Suppressor macrophage treated with lipopolysaccharide for 4 hours (primary cell): ENCODE measurements around the gene LCE1A.
A peak's percentile ranks its signal among the peaks of the same experiment; 100 is the strongest.

Experiments
- DNase-seq: peaks from one replicate; pipeline ENCODE4 v3.0.0-alpha.2; 2020

Gene LCE1A, protein sequence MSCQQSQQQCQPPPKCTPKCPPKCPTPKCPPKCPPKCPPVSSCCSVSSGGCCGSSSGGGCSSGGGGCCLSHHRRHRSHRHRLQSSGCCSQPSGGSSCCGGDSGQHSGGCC

DNA sequence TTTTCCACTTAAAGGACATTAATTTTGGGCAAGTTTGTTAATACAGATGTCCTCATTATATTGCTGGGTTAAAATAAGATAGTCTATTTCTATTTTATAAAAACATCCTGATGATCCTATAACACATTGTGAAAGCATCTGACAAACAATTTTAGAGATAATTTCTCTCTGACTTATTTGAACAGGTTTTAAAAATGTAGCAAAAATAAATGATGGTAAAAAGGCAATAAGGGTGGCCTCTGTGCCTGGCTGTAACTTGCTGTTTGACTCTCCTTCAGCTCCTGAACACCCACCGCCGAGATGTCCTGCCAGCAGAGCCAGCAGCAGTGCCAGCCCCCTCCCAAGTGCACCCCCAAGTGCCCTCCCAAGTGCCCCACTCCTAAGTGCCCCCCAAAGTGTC is at the start of gene LCE1A:
Gene LCE1A, plus strand, starts transcription at position 301 of the 400 bp plus-strand sequence. Its CDS starts 0 bp downstream, at position 301.
- DNase-seq, result no peak

DNA sequence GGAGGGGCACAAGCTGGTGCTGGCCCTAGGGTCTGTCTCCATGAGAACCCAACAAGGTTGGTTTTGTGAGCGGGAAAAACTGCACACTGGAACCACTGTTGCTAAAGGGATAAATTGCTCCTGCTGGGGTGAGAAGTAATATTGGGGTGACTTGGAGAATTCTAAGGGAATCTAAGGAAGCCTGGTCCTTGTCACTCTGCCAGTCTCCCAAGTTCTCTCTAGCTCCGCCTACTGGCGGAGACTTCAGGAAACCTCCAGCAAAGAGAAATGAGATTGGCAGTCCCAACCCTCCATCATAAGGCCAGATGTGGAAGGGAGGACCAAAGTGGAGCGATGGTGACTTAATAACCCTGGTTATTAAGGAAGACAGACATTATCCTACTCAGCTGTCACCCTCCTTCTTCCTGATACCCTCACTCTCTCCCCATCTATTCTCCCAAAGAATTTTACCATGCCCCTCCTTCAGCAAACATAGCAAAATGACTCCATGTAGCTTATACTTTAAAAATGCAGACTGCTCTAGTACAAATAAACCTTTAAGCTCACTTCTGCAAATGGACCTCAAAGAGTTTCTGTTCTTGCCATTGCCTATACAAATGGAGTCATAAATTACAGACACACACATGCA is 49.6 kb upstream of the LCE1A start:
- peak; percentile 36 for DNase-seq

DNA sequence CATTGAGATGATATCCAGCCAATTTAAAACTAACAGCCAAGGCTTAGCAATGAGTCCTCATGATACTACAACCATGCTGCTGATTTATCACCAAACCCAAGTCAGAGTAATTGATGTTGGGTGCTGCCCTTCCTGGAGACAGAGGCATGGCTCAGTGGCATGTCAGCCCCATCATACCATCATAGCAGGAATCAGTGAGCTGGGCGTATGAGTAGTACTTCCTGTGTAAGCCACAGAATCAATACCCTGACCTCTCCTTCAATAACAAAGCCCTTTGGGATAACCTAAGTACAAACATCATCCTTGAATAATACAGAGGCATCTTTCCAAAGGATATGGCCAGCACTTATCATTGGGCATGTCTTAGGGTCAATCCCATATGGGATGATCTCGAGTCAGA is 44.2 kb upstream of the LCE1A start:
- no peak for DNase-seq

DNA sequence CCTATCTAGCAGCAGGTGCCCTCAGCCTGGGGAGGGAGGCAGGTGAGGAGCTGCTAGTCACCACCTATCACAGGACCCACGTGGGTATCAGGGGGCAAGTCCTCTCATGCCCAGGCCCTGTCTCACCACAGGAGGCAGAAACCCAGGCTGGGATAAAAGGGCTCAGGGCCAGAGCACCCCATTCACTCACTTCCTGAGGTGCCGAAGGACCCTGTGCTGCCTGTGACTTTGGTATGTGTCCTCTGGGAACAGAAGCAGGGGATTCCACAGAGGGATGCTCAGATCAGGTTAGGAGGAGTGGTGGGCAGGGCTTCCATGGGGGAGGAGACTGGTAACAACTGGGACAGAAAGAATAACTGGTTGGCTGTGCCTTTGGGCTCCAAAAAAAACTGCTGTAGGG is 41.2 kb upstream of the LCE1A start, which contains the start of gene LCE1E:
Gene LCE1E, plus strand, starts transcription at position 181 of the 400 bp plus-strand sequence. CDS start 1,043 bp downstream, outside the sequence.
- DNase-seq, result no peak

DNA sequence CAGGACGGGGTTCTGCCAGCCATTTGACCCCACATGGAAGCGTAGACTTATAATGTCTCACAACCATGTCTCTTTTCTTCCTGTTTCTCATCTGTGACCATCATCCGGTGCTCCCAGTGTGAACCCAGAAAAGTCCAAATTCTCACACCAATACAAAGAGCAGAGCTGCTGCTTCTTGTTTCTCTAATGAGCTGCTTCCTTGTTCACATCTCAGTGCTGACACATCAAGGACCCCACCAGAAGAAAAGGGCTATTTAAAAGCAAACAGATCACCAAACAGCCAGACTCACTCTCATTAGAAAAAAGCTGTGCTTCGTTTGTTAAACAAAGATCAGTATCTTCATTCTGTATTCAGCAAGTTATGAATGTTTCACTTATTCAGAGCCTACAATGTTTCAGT is 31.6 kb upstream of the LCE1A start:
- no peak for DNase-seq

DNA sequence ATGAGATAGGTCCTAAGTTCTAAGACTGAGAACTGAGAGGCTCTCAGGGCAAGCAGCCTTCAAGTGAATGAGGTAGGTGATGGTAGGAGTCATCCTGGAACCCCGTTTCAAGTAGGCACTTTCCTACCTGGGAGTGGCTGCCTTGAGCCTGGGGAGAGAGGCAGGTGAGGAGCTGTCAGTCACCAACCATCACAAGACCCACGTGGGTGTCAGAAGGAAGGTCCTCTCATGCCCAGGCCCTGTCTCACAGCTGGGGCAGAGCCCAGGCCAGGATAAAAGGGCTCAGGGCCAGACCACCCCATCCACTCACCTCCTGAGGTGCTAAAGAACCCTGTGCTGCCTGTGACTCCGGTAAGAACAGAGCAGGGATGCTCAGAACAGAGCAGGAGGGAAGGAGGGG is 30.9 kb upstream of the LCE1A start, which contains the start of gene LCE1D:
Gene LCE1D, plus strand, starts transcription at position 301 of the 400 bp plus-strand sequence. CDS start 1,074 bp downstream, outside the sequence.
- DNase-seq, result no peak

DNA sequence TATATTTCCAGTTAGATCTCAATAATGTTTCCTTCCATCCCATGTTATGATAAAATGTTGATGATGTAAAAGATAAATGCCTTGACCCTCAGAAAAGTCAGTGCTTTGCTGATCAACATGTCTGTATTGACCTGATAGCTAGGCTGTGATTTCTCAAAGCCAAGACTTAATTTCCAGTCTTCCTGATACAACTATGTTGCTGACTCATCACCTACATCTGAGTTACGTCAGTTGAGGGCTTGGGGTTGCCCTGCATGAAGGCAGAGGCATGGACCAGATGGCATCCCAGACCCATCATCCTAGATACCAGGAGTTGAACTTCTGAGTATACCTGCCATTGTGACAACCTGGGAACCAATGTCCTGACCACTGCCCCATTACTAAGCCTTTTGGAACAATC is 25.9 kb upstream of the LCE1A start:
- DNase-seq, result no peak

DNA sequence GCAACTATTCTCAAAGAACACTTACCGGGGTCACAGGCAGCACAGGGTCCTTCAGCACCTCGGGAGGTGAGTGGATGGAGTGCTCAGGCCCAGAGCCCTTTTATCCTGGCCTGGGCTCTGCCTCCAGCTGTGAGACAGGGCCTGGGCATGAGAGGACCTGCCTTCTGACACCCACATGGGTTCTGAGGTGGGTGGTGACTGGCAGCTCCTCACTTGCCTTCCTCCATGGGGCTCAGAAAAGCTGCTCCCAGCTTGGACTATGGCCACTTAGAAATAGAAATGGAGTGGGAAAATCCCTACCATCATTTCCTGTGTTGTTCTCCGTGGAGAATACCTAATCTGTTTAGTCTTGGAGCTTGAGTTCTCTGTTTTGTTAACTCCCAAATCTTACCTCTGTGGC is 20.7 kb upstream of the LCE1A start, which contains the start of gene LCE1C:
Gene LCE1C, minus strand, starts transcription at position 76 of the 400 bp plus-strand sequence. CDS start 1,173 bp downstream, outside the sequence.
- no peak for DNase-seq

DNA sequence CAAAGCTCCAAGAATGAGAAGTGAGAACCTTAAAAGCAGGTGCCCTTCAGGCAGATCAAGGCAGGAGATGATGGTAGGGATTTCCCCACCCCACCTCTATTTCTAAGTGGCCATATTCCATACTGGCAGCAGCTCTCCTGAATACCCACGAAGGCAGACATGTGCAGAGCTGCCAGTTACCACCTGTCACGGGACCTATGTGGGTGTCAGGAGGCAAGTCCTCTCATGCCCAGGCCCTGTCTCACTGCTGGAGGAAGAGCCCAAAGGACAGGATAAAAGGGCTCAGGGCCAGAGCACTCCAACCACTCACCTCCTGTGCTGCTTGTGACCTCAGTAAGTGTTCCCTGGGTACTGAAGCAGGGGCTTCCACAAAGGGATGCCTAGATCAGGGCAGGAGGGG is 16.2 kb upstream of the LCE1A start:
- no peak for DNase-seq

DNA sequence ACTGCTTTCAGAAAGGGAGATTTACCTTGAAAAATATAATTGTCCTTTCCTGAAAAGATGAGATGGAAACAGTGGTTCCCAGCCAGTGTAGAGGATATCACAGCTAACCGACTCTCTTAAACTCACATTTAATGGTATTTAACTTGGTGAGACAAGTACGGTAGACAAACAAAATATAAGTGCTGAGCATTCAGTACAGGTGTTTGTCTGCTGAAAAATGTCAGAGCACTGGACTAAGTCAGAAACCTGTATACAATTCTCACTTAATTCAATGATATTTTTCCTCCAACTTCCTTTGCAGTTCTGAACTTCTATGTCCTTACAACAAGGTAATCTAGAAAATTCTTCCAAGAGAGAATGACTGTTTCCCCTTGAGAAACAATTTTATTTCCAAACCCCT is 15.6 kb upstream of the LCE1A start, which contains the start of gene LCE1B:
Gene LCE1B, plus strand, starts transcription at position 301 of the 400 bp plus-strand sequence. CDS start 476 bp downstream, outside the sequence.
- no peak for DNase-seq

DNA sequence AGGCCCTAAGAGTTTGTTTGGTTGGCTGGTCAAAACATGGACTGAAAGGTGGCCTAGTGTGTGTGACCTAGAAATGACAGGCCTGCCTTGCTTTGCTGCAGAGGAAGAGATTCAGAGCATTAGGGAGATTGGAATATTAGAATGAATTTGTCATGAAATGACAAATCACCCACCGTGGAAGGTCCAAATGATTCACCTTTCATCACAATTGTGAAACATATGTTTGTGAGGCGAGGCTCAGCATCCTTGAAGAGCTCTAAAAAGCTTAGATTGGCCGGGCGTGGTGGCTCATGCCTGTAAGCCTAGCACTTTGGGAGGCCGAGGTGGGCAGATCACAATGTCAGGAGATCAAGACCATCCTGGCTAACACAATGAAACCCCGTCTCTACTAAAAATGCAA is 10.0 kb upstream of the LCE1A start:
- DNase-seq, result no peak

DNA sequence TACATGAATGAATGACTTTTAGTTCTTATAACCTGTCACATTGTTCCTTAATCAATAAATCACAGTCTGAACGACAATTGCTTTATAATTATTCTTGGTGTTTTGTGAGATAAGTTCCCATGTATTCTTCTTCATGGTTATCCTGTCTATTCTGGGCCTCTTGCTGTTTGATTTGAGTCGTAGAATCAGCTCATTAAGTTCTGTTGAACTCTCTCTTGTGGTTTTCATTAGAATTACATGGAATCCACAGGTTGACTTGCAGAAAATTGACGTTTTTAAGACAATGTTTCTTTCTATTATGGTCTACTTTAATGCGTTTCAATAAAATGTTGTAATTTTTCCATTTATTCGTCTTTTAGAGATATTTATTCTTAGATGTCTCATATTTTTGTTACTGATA is 4.0 kb upstream of the LCE1A start:
- no peak for DNase-seq

DNA sequence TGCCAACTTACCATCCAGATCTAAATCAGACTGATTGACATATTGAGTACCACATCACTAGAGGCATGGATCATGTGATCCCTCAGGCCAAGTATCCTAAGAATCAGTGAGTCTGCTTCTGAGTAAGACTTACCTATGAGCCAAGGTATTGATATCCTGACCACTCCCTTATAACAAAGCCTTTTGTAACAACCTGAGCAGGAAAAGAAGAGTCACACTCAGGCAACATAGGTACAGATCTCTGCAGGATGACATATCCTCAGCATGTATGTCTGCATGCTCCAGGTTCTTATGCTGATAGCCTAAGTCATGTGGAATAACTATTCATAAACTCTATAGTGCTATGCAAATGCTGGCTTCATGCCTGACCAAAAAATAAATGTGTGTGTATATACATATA is 2.3 kb upstream of the LCE1A start:
- DNase-seq, result no peak

DNA sequence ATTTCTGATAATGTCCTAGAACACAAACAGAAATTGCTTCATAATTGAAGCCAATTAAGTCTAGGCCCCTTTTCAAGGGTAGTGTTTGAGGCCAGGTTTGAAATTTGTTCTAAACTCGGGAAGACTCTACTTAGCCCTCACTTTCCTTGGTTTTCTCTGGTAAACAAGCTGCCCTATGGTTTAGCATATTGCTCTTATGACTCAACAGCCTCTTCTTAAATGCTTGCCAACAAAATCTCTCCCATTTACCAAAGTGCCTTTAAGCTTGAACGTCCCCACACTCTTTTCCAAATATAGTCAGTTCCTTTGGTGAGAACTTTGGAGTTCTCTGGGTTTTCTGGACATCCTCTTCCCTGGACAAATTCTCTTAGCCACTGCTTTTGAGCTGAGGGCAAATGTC is 9.6 kb downstream of the LCE1A start:
- DNase-seq, result no peak

DNA sequence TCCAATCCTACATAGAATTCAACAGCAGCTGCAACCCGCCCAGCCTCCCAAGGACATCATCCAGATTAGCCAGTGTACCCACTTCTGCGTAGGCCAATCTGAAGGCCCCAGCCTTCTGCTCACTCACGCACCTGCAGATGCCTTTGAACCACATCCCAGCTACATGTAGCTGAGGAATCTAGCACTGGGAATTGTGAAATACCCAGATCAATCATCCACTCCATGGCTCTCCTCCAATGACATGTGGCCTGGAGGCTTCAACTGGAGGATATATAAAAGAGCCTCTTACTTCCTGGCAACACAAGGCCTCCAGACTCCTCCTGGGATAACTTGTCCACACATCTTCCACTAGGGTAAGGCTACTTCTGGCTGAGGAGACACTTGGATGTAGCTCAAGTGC is 15.3 kb downstream of the LCE1A start, which contains the start of gene LCE6A:
Gene LCE6A, plus strand, starts transcription at position 301 of the 400 bp plus-strand sequence. CDS start 665 bp downstream, outside the sequence.
- no peak for DNase-seq

DNA sequence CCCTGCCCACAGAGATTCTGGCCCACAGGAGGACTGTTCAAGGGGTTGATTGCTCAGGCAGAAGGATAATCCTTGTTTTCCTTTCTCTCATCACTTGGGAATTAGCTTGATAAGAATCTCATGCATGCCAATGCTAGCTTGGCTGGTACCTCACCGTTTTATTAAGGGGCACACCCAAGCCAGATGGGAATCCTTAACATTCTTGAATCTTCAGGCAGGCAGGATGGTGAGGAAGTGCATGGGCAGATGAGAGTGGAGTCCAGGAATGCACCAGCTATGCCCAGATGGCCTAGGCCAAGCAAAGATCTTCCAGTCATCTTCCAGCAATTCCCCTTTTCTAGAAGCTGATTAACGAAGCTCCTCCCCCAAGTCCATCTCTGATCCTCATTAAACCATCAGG is 28.4 kb downstream of the LCE1A start:
- DNase-seq, result no peak

DNA sequence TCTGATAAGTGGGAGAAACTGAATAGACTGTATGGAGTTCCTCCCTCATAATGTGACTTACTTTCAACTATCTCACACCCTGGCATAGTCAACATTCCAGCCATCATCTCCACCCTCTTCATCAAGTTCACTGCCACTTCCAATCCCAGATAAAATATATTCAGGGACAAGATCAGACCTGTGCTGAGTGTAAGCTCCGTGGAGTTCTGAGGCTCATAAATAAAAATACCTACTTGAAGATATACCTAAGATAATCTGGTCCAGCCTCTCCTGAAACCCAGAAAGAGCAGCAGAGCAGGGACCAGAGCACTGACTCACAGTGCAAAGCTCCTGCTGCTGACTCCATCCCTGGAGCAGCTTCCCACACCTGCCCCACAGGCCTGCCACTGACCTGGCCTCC is 30.8 kb downstream of the LCE1A start:
- no peak for DNase-seq

DNA sequence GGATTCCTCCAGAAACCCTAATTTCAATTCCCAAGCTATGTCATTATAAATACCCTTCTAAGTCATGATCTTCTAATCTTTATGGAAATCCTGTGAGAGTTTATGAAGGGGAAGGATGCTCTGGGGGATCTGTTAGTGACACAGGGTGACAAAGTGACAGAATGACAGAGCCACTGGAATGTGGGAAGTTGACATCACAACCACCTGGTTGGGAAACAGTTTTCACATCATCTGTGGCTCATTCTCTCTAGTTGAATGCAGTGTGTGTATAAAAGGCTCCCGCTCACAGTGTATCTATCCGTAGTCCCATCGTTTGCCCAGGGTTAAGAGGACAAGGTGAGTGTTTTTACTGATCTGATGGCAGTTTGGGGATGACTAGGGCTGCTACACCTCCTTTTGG is 32.4 kb downstream of the LCE1A start, which contains the start of gene LCE7A:
Gene LCE7A, plus strand, starts transcription at position 301 of the 400 bp plus-strand sequence. CDS start 702 bp downstream, outside the sequence.
- no peak for DNase-seq

DNA sequence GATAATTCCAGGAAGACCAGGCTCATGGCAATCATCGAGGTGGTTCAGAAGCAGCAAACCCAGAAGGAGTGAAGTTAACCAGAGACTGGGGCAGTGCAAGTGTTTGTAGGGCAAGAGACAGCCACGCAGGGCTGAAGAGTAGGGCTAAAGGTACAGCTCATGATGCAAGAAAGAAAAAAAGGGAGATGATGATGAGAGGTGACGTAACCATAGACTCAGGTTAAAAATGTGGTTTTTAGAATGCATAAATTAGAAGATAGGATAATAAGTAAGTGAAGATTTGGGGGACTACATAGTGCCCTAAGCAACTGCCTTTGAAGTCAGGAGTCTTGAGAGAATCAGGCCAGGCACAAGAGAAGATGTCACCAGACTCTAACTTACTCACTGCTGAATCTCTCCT is 32.9 kb downstream of the LCE1A start:
- DNase-seq, result no peak

DNA sequence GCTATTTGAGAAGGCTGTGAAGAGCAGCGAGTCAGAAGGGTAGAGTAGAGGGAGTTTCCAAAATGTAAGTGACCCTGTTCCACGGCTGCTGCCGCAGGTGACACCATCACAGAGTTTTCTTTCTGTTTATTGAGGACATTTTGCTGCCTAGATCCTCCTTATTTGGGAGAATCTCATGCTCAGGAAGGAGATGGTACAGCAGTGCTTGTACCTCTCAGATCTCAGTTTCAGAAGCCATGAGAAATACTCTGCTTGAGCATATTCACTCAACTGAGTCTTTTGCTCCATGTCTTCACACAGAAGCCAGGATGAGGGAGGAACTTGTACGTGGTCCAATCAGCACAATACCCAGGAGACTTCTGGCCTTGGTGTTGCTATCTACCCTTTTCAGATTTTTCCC is 34.1 kb downstream of the LCE1A start:
- no peak for DNase-seq

DNA sequence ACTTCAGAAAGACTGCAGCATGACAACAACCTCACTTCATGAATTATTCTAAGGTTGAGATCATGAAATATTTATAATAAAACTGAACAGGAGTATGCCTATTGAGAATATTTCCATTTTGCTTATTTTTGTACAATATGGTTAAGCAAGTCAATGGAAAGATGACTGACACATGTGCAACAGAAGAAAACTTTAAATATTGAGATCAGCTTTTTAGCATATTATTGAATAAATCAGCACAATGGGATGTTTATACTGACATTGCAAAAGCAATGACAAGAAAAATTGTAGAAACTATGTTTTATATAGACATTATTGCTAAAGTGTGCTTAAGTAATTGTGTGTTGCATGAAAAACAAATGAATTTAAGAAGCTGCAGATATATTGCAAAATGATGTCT is 37.2 kb downstream of the LCE1A start:
- DNase-seq, result no peak

DNA sequence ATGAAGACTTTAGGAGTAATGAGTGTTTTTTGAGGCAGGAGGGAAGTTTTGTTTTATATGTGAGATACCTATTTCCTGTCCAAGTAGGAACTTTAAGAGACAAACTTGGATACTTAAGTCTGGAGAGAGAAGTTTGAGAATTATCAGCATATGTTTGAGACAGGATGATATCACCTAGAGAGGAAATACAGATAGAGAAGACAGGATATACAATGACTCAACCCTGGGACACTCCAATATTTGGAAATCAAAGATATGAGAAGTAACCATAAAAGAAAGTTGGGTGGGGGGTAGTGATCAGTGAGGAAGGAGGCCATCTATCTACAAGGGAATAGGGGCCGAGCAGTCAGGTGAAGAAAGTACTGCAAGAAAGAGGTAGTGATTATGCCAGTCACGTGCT is 39.0 kb downstream of the LCE1A start:
- DNase-seq, result no peak

DNA sequence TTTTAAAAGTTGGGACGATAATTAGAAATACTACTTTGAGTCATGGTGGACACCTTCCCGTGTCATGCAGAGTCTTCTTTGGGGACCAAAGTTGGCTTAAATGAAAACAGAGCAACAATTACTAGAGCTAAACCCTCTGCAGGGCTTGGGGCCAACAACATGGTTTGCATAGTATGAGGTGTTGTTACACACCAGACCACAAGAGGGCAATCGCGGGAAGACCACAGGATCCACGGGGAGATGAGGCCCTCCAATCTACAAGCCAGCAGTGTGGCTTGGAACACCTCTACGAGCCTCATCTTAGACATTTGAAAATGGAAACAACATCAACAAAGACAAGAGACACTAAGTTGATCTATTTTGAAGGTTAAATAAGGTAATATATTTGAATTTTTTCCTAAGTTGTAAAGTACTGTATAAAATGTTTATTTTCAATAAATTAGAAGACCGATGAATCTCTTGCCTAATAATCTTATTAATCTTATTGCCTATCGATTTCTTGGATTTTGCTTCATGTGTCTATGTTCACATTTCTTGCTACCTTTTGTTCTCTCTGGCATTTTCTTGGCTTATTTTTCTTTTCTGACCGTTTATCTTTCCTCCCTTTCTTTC is 42.6 kb downstream of the LCE1A start:
- peak; percentile 75 for DNase-seq
